HS-5 (cell line): ENCODE measurements around the gene MPRIP.
"Not testable (repeated sequence)": the region's sequence is repeated elsewhere in the genome, so short reads cannot be mapped to it uniquely, and the experiment has no call there.

Source experiments
- DNase-seq: peaks from one replicate; pipeline ENCODE4 v3.0.0-alpha.2; 2012; ENCODE audit warnings: low read depth

Gene MPRIP, protein sequence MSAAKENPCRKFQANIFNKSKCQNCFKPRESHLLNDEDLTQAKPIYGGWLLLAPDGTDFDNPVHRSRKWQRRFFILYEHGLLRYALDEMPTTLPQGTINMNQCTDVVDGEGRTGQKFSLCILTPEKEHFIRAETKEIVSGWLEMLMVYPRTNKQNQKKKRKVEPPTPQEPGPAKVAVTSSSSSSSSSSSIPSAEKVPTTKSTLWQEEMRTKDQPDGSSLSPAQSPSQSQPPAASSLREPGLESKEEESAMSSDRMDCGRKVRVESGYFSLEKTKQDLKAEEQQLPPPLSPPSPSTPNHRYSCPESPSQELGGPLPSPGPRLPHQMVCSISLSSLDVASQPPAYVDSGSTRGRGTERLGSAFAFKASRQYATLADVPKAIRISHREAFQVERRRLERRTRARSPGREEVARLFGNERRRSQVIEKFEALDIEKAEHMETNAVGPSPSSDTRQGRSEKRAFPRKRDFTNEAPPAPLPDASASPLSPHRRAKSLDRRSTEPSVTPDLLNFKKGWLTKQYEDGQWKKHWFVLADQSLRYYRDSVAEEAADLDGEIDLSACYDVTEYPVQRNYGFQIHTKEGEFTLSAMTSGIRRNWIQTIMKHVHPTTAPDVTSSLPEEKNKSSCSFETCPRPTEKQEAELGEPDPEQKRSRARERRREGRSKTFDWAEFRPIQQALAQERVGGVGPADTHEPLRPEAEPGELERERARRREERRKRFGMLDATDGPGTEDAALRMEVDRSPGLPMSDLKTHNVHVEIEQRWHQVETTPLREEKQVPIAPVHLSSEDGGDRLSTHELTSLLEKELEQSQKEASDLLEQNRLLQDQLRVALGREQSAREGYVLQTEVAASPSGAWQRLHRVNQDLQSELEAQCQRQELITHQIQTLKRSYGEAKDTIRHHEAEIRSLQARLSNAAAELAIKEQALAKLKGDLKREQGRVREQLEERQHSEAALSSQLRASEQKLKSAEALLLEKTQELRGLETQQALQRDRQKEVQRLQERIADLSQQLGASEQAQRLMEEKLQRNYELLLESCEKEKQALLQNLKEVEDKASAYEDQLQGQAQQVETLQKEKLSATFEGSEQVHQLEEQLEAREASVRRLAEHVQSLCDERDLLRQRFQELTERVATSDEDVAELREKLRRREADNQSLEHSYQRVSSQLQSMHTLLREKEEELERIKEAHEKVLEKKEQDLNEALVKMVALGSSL (N-terminal part only)

DNA sequence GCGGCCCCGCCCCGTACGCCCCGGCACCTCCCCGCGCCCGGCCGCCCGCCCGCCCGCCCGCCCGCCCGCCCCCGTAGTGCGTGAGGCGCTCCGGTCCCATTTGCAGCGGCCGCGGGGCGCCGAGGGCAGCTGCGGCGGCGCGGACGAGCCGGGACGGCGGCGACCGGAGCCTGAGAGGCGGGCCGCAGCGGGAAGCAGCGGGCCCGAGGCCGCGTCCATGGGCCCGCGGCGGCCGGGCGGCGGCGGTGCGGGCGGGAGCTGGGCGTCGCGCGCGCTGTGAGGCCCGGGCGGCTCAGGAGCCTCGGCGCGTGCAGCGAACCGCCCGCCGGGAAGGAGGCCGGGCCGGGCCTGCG, at the start of gene MPRIP:
MPRIP (plus strand) TSS at position 74 of the 353 bp plus-strand sequence. CDS start 392 bp downstream, outside the sequence.
- no peak for DNase-seq

DNA sequence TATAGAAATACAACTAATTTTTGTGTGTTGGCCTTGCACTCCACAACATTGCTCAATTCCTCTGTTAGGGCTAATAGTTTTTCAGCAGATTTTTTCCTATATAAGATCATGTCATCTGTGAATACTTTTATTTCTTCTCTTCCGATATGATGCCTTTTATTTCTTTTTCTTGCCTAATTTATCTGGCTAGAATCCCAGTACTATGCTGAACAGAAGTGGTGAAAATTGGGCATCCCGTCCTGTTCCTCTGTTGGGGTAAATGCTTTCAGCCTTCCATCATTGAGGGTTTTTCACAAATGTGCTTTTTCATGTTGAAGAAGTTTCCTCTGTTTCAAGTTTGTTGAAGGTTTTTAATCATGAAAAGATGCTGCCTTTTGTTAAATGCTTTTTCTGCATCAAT, 47.6 kb upstream of the MPRIP start:
- no peak for DNase-seq

DNA sequence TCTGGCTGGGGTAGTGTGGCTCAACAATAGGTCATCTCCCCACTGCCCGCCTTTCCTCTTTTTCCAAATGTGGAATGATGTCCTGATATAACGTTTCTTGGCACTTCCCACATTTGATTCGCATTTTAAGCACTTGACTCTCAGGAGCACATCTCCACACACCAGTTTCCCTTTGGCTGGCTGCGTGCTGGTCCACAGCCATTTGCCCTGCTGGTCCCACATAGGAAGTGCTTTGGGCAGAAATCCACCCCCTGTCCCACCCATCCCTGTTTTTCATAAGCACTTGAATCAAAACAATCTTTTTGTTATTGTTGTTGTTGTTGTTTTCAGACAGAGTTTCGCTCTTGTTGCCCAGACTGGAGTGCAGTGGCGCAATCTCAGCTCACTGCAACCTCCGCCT, 46.3 kb upstream of the MPRIP start:
- no peak for DNase-seq

DNA sequence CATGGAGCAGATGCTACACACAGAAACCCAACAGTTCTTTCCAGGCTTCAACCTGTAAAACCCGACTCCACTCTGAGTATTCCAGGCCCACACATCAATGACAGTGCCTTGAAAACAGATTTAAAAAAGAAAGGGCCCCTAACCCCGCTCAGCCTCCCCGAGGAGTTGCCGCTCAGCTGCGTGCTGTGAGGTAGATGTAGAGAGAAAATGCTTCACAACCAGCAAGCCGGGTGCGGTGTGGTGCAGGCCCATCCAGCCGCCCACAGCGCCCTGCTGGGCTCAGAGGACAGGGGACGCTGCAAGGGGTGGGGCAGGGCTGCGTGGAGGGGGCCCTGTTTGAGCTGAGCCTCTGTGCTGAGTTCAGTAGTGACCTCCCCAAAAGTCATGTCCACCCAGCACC, 45.5 kb upstream of the MPRIP start:
- not testable (repeated sequence) for DNase-seq

DNA sequence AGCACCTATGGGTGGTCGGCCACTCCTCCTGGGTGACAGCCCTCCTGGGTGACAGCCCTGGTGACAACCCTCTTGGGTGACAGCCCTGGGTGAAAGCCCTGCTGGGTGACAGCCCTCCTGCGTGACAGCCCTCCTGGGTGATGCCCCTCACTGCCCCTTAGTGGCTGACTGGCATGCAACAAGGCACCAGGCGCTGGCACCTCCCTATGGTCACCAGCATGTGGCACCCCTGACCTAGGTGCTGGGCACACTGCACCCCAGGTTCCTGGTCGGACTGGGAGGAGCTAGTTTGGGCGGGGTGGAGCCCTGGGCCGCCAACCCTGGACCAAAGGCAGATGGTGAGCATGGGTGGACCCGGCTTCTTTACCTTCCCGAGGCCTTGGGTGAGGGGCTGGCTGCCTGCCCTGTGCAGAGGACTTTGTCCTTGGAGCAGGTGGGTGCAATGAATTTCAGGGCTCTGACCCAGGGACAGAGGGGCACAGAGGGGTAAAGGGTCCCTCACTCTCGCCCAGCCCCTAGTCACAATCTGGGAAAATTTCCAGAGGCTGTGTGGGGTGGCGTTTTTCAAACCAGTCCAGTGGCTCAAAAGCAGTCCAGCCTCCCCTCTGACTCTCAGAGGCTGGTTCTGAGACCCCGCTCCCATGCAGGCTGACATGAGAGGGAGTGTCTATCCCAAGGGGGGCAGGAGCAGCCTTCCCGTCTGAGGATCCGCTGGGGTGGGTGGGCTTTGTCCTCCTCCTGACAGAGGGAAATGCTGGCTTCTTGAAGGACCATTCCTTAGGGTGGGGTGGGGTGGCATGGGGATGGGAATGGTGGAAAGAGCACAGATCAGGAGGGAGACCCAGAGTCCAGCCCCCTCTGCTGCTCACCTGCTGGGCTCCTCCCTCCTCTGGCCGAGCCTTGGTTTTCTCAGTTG, 44.5 kb upstream of the MPRIP start:
- no peak for DNase-seq

DNA sequence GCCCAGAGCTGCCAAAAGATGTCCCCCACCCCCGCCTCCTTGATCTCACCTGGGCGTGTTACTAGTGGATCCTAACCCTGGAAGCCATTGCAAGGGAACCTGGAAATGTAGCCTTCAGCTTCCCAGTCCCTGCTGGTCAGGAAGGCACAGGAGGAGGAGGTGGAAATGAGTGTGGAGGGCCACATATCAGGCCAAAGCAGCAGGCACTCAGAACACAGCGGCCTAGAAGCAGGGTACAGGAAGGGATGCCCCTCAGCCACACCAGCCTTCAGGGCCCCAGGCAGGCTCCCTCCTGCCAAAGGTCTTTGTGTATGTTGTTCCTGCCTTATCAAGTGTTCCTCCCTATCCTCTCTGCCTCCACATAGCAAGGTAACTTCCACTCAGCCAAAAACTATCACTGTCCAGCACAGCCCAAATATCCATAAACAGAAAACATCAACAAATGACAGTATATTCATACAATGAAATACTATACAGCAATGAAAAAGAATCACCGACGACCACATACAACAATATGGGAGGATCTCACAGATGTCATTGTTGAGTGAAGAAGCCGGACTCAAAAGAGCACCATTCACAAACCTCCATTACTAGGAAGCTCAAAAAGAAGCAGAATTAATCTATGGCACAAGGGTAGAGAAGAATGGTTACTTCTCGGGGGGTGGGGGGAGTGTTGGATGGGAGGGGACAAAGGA, 42.2 kb upstream of the MPRIP start:
- no peak for DNase-seq

DNA sequence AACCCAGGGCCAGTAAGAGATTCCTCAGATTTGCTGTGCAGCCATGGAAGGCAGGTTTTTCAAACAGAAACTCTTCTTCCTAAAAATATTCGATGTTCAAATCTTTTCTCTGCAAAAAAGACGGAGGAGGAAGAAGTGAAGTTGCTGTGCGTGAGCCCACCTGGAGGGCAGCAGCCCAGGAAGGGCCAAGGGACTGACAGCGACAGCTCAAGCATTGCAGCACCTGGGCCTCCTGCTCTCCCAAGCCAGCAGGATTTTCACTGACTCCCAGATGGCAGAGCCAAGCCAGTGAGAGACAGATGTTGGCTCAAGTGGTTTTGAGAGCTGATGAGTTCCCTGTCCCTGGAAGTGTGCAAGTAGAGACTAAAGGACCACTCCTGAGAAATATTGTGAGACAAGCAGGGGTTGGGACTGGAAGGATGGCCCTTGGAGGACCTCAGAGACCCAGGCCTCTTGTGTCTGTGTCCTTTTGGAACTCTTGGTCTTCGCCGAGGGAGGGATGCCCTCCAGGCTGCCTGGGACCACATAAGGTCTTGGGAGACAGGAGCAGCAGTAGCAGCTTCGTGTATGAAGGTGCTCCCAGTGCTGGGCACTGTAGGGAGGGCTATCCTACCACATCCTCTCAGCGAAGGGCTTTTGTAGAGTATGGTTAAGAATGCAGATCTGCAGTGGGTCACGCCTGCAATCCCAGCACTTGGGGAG, 41.0 kb upstream of the MPRIP start:
- DNase-seq = no peak

DNA sequence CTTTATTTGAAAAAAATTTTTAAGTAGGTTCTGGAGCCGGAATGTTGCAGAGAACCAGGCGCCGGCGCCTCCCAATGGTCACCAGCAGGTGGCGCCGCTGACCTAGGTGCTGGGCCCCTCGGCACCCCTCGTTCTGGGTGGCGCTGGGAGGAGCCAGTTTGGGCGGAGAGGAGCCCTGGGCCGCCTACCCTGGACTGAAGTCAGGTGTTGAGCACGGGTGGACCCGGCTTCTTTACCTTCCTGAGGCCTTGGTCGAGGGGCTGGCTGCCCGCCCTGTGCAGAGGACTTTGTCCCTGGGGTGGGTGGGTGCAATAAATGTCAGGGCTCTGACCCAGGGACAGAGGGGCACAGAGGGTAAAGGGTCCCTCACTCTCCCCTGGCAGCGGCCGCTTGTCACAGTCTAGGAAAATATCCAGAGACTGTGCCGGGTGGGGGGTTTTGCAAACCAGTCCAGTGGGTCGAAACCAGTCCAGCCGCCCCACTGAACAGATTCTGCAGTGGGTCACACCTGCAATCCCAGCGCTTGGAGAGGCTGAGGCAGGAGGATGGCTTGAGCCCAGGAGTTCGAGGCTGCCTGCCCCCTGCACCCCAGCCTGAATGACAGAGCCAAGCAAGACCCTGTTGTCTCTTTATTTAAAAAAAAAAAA, 40.3 kb upstream of the MPRIP start:
- DNase-seq = peak; percentile 22

DNA sequence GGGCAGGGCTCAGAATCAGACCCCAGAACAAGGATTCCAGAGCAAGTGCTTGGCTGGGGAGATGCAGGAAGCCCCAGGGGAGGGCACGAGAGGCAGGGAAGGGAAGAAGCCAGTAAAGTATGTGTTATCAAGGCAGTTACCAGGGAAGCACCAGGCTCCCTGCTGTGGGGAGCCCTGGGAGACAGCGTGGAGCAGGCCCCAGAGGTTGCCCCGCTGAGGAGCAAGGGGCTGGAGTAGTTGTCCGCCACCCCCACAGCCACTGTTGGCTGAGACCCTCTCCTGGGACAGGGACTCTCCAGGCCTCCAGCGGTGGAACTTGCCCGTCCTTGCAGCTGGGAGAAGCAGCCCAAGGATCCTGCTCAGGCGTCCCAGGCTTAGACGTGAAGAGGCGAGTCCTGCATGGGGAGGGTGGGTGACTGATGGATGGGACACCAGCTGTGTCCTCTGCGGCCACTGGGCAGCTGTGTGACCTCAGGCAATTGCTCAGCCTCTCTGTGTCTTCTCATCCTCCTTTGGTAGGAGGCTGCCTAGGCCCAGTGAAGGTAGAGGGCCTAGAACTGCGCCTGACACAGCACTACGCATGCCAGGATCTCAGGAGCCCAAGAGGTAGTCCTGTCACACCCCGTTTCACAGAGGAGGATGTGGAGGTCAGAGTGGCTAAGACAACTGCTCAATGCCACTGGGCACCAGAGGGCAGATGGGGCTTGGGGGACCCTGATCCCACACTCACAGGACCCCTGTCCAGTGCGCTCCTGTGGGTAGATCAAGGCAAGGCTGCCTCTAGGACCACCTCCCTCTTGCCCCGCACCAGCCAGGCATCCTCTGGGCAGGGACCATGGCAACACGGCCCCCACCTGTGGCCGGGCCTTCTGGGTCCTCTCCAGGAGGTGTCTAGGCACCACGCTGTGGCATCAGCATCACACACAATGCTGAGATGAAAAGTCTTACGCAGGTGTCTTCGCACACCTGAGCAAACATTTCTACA, 39.2 kb upstream of the MPRIP start:
- not testable (repeated sequence) for DNase-seq

DNA sequence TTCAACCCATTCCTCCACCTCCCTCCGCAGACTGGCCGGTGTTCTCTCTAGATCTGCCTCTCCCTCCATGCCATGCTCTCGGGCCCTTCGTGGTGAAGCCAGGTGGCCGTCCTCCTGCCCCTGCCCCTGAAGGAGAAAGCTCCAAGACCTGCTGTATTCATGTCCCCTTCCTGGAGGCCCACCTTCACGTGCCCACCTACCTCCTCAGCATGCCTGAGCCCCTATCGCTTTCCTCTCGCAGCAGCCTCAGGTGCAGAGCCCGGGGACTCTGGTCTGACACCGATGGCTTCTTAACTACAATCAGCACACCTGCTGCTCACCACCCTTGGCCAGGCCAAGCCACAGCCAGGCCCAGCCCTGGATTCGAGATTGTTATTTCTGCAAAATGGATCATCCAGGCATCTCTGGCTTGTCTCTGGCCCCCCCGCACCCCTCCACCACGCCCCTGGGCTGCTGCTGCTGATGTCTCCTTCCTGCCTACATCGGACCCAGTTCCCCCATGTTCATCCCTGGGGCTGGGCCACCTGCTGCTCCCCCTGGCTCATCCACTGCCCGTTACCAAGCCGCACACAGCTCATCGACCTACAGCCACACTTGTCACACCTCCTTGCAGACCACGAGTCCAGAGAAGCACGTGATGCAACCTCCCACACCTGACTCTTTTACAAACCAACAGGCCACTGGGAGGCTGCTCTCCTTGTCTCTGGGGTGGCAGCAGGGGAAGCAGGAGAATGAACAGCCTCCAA, 37.8 kb upstream of the MPRIP start:
- DNase-seq = no peak

DNA sequence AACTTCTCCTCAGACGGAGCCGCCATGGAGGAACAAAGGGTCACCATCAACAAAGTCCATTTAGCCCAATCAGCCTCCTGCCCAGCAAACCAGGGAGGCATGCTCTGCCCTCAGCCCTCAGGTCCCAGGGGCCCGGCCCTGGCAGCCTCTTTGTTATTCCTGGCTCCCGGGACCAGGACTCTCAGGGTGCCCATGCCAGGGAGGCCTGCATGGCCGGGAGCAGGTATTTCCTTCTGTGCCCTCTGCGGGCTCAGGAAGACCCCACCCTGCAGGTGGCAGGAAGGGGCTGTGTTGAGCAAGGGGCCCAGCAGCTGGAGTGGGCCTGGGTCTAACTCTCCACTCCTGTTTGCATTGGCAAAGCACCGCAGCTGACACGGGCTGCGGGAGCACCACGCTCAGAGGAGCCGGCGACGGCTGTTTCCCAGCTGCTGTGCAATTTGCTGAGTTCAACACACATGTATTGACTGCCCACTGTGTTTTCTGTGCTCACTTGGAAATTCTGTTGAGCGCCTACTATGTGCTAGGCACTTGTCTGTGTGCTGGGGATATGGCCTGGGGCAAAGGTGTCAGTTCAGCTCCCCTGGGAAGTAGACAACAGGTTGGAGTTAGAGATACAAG, 37.2 kb upstream of the MPRIP start:
- not testable (repeated sequence) for DNase-seq

DNA sequence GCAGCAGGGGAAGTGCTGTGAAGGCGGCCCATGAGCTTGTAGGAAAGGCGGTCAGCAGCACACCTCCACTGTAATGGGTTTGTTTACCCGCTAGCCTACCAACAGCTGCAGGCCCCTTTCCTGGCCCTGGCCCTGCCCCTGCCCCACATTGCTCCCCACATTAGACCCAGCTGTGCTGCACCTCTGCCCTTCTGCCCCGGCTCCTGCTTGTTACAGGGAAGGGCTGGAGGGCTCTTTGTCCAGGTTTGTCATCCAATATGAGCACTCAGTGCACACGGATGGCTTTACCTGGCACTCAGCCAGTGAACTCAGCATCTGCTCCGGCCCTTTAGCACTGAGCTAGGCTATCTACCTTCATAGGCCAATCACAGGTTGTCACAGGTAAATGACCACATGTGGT, 34.4 kb upstream of the MPRIP start:
- DNase-seq = not testable (repeated sequence)

DNA sequence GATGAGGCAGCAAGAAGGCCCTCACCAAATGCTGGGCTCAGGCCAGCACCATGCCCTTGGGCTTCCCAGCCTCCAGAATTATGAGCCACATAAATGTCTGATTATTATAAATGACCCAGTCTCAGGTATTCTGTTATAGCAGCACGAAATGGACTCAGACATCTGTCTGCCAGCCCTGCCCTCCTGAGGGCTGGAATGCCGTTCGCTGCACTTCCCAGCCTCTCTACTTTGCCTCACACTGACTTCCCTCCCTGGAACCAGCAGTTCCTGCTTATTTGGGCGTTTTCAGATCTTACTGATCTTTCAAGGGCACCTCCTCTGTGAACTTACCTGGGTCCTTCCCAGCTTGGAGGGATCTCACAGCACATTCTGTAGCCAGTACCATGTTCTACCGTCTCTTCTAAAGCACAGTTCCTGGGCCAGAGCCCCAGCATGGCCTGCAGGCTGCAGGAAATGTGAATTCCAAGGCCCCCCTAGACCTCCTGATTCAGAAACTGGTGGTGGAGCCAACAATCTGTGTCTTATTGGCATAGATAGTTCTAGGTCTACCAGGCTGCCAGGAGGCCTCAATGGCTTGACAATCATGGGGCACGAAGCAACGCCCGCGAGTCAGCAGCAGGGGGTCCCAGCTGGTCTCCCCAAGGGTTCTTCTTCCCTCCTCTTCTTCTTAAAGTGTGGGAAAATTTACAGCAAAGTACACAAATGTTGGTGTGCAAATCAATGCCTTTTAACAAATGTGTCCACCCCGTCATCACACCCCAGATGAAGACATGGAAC, 33.4 kb upstream of the MPRIP start:
- DNase-seq = not testable (repeated sequence)

DNA sequence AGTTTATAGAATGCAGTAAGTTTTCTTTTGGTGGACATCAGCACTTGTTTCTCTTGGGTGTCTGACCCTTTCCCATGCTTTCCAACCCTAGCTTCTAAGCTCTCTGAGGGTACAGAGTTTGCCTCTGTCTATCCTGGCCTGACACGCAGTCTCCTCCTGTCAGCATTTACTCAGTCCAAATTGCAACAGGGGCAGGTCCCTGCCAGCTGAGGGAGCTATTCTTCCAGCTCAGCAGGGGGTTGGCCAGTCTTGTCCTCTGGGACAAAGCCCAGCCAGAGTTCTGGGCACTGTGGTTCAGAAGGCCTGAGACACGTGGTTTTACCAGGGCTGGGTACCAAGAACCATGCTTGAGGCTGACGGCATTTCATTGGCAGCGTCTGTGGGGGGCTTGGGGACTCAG, 32.3 kb upstream of the MPRIP start:
- DNase-seq = not testable (repeated sequence)

DNA sequence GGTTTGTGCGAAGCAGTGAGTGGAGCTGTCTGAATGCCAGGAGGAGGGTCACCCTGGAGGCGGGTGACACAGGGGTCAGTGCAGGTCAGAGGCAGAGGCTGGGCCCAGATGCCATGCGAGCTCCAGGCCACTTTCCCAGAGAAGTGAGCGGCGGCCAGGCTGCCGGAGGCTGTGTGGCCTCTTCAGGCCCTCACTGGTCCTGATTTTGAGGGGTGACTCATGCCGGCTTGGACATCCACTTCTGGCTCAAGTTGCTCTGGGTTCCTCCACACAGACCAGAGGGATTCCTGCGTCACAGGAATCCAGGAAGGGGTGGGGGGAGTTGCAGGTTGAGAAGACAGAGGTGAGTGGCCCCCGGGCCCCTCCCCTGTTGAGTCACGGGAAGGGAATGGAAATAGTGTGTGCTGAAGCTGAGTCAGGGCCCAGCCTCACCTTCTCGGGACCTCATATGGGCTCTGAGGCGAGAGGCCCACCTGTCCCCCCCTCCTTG, 31.7 kb upstream of the MPRIP start:
- DNase-seq = not testable (repeated sequence)
